Measurements from ENCODE around the gene PHLDA1.

PHLDA1 gene

GRCh38 chr12:76037130-76038103 is 5.8 kb upstream of the PHLDA1 start:
- peak; percentile 80 for DNase-seq

GRCh38 chr12:76035045-76035444 is 3.5 kb upstream of the PHLDA1 start:
- DNase-seq = no peak

- DNase-seq = no peak
These were observed 1.8 kb upstream of the PHLDA1 start for GRCh38 chr12:76033081-76034011.

GRCh38 chr12:76032043-76032981 is 736 bp upstream of the PHLDA1 start:
- peak; percentile 60 for DNase-seq

GRCh38 chr12:76031081-76031413 is 529 bp downstream of the PHLDA1 start:
- DNase-seq = no peak

GRCh38 chr12:76030341-76031080 is 1.1 kb downstream of the PHLDA1 start:
- DNase-seq = peak; percentile 43

- peak; percentile 55 for DNase-seq
These were observed 1.6 kb downstream of the PHLDA1 start for GRCh38 chr12:76029982-76030340.

- no peak for DNase-seq
These were observed 2.9 kb downstream of the PHLDA1 start for GRCh38 chr12:76028571-76029277.

GRCh38 chr12:76026643-76027063 is 4.9 kb downstream of the PHLDA1 start:
- no peak for DNase-seq

- DNase-seq = no peak
These were observed 5.7 kb downstream of the PHLDA1 start for GRCh38 chr12:76025601-76026575.

GRCh38 chr12:76024942-76025600 is 6.5 kb downstream of the PHLDA1 start:
- DNase-seq = peak; percentile 93

GRCh38 chr12:76024102-76024781 is 7.3 kb downstream of the PHLDA1 start:
- DNase-seq = no peak

GRCh38 chr12:76023069-76023690 is 8.4 kb downstream of the PHLDA1 start:
- DNase-seq = no peak

- no peak for DNase-seq
These were observed 9.1 kb downstream of the PHLDA1 start for GRCh38 chr12:76022506-76022905.

GRCh38 chr12:76020731-76021672 is 10.6 kb downstream of the PHLDA1 start:
- DNase-seq = peak; percentile 98

- DNase-seq = peak; percentile 84
These were observed 11.3 kb downstream of the PHLDA1 start for GRCh38 chr12:76020281-76020680.

GRCh38 chr12:76018672-76019071 is 12.9 kb downstream of the PHLDA1 start:
- no peak for DNase-seq
